ENCODE data around the gene IRS2.

- TF ChIP-seq ZNF274 (IDR thresholded peaks at IDR 0.05; ENCODE audit: low read depth, low read length) (no peak), EZH2phosphoT487 (IDR thresholded peaks at IDR 0.05; ENCODE audit: borderline replicate concordance) (no peak), RAD21 (IDR thresholded peaks at IDR 0.05; ENCODE audit: low read depth) (no peak), JUND (IDR thresholded peaks at IDR 0.05) (no peak), SP1 (IDR thresholded peaks at IDR 0.05; ENCODE audit: low read depth) (no peak)
- TF ChIP-seq, protein P1, sequence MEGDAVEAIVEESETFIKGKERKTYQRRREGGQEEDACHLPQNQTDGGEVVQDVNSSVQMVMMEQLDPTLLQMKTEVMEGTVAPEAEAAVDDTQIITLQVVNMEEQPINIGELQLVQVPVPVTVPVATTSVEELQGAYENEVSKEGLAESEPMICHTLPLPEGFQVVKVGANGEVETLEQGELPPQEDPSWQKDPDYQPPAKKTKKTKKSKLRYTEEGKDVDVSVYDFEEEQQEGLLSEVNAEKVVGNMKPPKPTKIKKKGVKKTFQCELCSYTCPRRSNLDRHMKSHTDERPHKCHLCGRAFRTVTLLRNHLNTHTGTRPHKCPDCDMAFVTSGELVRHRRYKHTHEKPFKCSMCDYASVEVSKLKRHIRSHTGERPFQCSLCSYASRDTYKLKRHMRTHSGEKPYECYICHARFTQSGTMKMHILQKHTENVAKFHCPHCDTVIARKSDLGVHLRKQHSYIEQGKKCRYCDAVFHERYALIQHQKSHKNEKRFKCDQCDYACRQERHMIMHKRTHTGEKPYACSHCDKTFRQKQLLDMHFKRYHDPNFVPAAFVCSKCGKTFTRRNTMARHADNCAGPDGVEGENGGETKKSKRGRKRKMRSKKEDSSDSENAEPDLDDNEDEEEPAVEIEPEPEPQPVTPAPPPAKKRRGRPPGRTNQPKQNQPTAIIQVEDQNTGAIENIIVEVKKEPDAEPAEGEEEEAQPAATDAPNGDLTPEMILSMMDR (IDR thresholded peaks at IDR 0.05 in 2 of 3, conservative IDR thresholded peaks at IDR 0.05 in 1 of 3; ENCODE audit: borderline replicate concordance in 1 of 3, insufficient read depth in 1 of 3, low read depth in 2 of 3, low read length in 2 of 3), result no peak
These were observed 44.4 kb downstream of the IRS2 start for GRCh38 chr13:109741966-109742365.
